H9 (cell line): Measurements from ENCODE around the gene RALGPS2. TPM values are rescaled to one million over a fixed set of nuclear protein-coding genes. Genes with fewer than 3 reads are reported as not detected.

Experiments used
- DNase-seq: peaks from one replicate; pipeline ENCODE4 v3.0.0-alpha.2; 2017
- H2AFZ ChIP-seq: one replicate; pipeline ENCODE4 v1.6.1; 2013; ENCODE audit warnings: mild to moderate bottlenecking, low read length, control low read depth, moderate library complexity
- H2AK5ac ChIP-seq: 2 replicates; pipeline ENCODE4 v1.6.1; 2013; ENCODE audit warnings: low read length, control low read depth, mixed read lengths; ENCODE audit not compliant: insufficient read length
- H2BK120ac ChIP-seq: one replicate; pipeline ENCODE4 v1.6.1; 2013; ENCODE audit warnings: low read depth, mild to moderate bottlenecking, low read length, control low read depth, inconsistent platforms; ENCODE audit not compliant: poor library complexity, severe bottlenecking
- H2BK12ac ChIP-seq: 2 replicates; pipeline ENCODE4 v1.6.1; 2013; ENCODE audit warnings: low read length, control low read depth, mixed read lengths, low read depth; ENCODE audit not compliant: insufficient read length
- H2BK15ac ChIP-seq: 2 replicates; pipeline ENCODE4 v1.6.1; 2013; ENCODE audit warnings: low read depth, low read length, control low read depth
- H2BK20ac ChIP-seq: one replicate; pipeline ENCODE4 v1.6.1; 2013; ENCODE audit warnings: low read depth, mild to moderate bottlenecking, low read length, control low read depth, inconsistent platforms; ENCODE audit not compliant: poor library complexity, severe bottlenecking
- H2BK5ac ChIP-seq: 2 replicates; pipeline ENCODE4 v1.6.1; 2013; ENCODE audit warnings: low read length, control low read depth, mixed read lengths; ENCODE audit not compliant: insufficient read length
- H3K14ac ChIP-seq: 2 replicates; pipeline ENCODE4 v1.6.1; 2013; ENCODE audit warnings: low read length, control low read depth; ENCODE audit not compliant: insufficient read depth
- H3K18ac ChIP-seq: 2 replicates; pipeline ENCODE4 v1.6.1; 2013; ENCODE audit warnings: low read depth, mild to moderate bottlenecking, mixed read lengths, low read length, control low read depth; ENCODE audit not compliant: insufficient read length
- H3K23ac ChIP-seq: 2 replicates; pipeline ENCODE4 v1.6.1; 2013; ENCODE audit warnings: low read length, control low read depth, mixed read lengths, low read depth; ENCODE audit not compliant: insufficient read length
- H3K23me2 ChIP-seq: 2 replicates; pipeline ENCODE4 v1.6.1; 2013; ENCODE audit warnings: low read depth, mild to moderate bottlenecking, mixed read lengths, low read length, control low read depth; ENCODE audit not compliant: insufficient read length, poor library complexity, severe bottlenecking
- H3K27ac ChIP-seq: 2 replicates; pipeline ENCODE4 v1.5.1; 2013; ENCODE audit warnings: low read length, control low read depth, mixed read lengths, low read depth; ENCODE audit not compliant: insufficient read length
- H3K27me3 ChIP-seq: 2 replicates; pipeline ENCODE4 v1.6.1; 2013; ENCODE audit warnings: low read length, control low read depth, inconsistent platforms; ENCODE audit not compliant: insufficient read depth
- H3K4ac ChIP-seq: 2 replicates; pipeline ENCODE4 v1.6.1; 2013; ENCODE audit warnings: low read depth, mild to moderate bottlenecking, control low read depth, inconsistent platforms, low read length, moderate library complexity
- H3K4me1 ChIP-seq: 2 replicates; pipeline ENCODE4 v1.6.1; 2013; ENCODE audit warnings: low read length, control low read depth, inconsistent platforms; ENCODE audit not compliant: insufficient read depth
- H3K4me2 ChIP-seq: 2 replicates; pipeline ENCODE4 v1.6.1; 2013; ENCODE audit warnings: low read length, control low read depth, mixed read lengths; ENCODE audit not compliant: insufficient read length, insufficient read depth
- H3K56ac ChIP-seq: 2 replicates; pipeline ENCODE4 v1.6.1; 2013; ENCODE audit warnings: low read depth, mild to moderate bottlenecking, mixed read lengths, low read length, control low read depth; ENCODE audit not compliant: insufficient read length
- H3K79me1 ChIP-seq: 2 replicates; pipeline ENCODE4 v1.6.1; 2013; ENCODE audit warnings: low read depth, mild to moderate bottlenecking, moderate library complexity, low read length, control low read depth, inconsistent platforms; ENCODE audit not compliant: insufficient read depth, poor library complexity, severe bottlenecking
- H3K79me2 ChIP-seq: 2 replicates; pipeline ENCODE4 v1.6.1; 2013; ENCODE audit warnings: low read length, control low read depth, inconsistent platforms; ENCODE audit not compliant: insufficient read depth
- H3K9ac ChIP-seq: 2 replicates; pipeline ENCODE4 v1.6.1; 2013; ENCODE audit warnings: low read length, control low read depth, mixed read lengths; ENCODE audit not compliant: insufficient read length; ENCODE audit errors: extremely low read depth
- H3K9me3 ChIP-seq: one replicate; pipeline ENCODE4 v1.6.1; 2013; ENCODE audit warnings: low read depth, low read length, inconsistent platforms; ENCODE audit not compliant: control insufficient read depth
- H3T11ph ChIP-seq: one replicate; pipeline ENCODE4 v1.6.1; 2013; ENCODE audit warnings: mild to moderate bottlenecking, low read length, control low read depth, inconsistent platforms
- H4K20me1 ChIP-seq: one replicate; pipeline ENCODE4 v1.6.1; 2013; ENCODE audit not compliant: control insufficient read depth, insufficient read length, insufficient read depth
- H4K5ac ChIP-seq: 2 replicates; pipeline ENCODE4 v1.6.1; 2013; ENCODE audit warnings: low read depth, mild to moderate bottlenecking, mixed read lengths, low read length, control low read depth; ENCODE audit not compliant: insufficient read length
- H4K8ac ChIP-seq: replicated peaks from 2 replicates; pipeline ENCODE4 v1.6.1; 2013; ENCODE audit warnings: low read length, control low read depth, mixed read lengths, low read depth; ENCODE audit not compliant: insufficient read length
- H4K91ac ChIP-seq: 2 replicates; pipeline ENCODE4 v1.6.1; 2013; ENCODE audit warnings: low read depth, mild to moderate bottlenecking, moderate library complexity, mixed read lengths, low read length, control low read depth; ENCODE audit not compliant: insufficient read length
- H3K27ac Mint-ChIP-seq, 3 experiments: 2 replicates in 2 of 3; 3 replicates in 1 of 3; pipeline ENCODE4 v1.8.0; 2020 to 2021; ENCODE audit warnings: mixed read lengths in 3 of 3, mild to moderate bottlenecking in 1 of 3, moderate library complexity in 1 of 3
- H3K27me3 Mint-ChIP-seq: 2 replicates; pipeline ENCODE4 v1.8.0; 2021; ENCODE audit warnings: low read depth, mild to moderate bottlenecking, moderate library complexity, mixed read lengths
- H3K36me3 Mint-ChIP-seq, 3 experiments: 2 replicates in 2 of 3; 3 replicates in 1 of 3; pipeline ENCODE4 v1.8.0; 2020 to 2021; ENCODE audit warnings: low read depth in 3 of 3, mixed read lengths in 3 of 3; ENCODE audit not compliant: insufficient read depth in 1 of 3
- H3K4me1 Mint-ChIP-seq, 2 experiments: 2 replicates each; pipeline ENCODE4 v1.8.0; 2020; ENCODE audit warnings: mixed read lengths in 2 of 2
- H3K4me3 Mint-ChIP-seq, 2 experiments: 2 replicates in 1 of 2; 3 replicates in 1 of 2; pipeline ENCODE4 v1.8.0; 2020 to 2021; ENCODE audit warnings: mild to moderate bottlenecking in 2 of 2, mixed read lengths in 2 of 2, moderate library complexity in 1 of 2
- H3K9me3 Mint-ChIP-seq, 2 experiments: 2 replicates in 1 of 2; 3 replicates in 1 of 2; pipeline ENCODE4 v1.8.0; 2020; ENCODE audit warnings: mild to moderate bottlenecking in 2 of 2, mixed read lengths in 2 of 2, moderate library complexity in 1 of 2
- WGBS: extraction: QIAGEN DNeasy Blood & Tissue Kit; methylation state at CpG from one replicate; pipeline ENCODE4 v1.1.7; 2013; ENCODE audit warnings: missing lambda C conversion rate, low lambda C conversion rate, mixed read lengths; ENCODE audit not compliant: insufficient read length; ENCODE audit errors: extremely low coverage; 5-methylcytosine and 5-hydroxymethylcytosine counted together
- total RNA-seq: library from RNA; stranded (reverse); gene quantifications from 2 replicates; pipeline ENCODE4 v1.2.1, GENCODE V29; 2021
- TF ChIP-seq, protein P1 (sequence below): fragments of 200-600 bp; sonication (generic); conservative IDR thresholded peaks from 3 replicates; pipeline ENCODE4 v1.8.0; 2021; ENCODE audit warnings: antibody characterized with exemption, mild to moderate bottlenecking

The RALGPS2 gene
- total RNA-seq, 1 experiment from 2014 or later: 32.6 TPM

DNA sequence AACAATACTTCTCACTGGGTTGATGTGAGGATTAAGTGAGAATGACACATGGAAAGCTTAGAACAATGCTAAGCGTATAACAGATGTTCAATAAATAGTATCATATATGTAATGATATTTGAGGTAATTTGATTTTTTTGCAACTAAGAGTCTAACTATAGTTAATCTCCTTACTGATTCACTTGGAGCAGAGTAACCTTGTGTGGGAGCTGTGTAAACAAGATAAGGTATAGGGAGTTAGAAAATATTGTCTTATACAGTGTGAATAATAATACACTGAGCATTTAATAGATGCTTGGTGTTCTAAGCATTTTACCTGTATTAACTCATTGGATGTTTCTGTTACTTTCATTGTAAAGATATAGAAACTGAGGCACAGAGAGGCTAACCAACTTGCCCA is 15.9 kb downstream of the RALGPS2 start:
- H2BK120ac ChIP-seq: no peak overlapping the region
- H3K9ac ChIP-seq: no peak overlapping the region
- WGBS: no CpG with 5 or more reads among the region's 1 CpG
- Mint-ChIP-seq H3K9me3 (no peaks in the 10 kb centered on the region), H3K4me1 (no peaks in the 10 kb centered on the region), H3K27ac (no peak overlapping the region), H3K27me3 (no peaks in the 10 kb centered on the region), H3K36me3 (peaks cover 17 to 59% (median 49%) of the 10 kb centered on the region in 3 experiments; a peak in 6 of 7 replicates), H3K4me3 (no peak overlapping the region)
- no peaks in the 10 kb centered on the region for H3K23me2 ChIP-seq
- TF ChIP-seq, protein P1, sequence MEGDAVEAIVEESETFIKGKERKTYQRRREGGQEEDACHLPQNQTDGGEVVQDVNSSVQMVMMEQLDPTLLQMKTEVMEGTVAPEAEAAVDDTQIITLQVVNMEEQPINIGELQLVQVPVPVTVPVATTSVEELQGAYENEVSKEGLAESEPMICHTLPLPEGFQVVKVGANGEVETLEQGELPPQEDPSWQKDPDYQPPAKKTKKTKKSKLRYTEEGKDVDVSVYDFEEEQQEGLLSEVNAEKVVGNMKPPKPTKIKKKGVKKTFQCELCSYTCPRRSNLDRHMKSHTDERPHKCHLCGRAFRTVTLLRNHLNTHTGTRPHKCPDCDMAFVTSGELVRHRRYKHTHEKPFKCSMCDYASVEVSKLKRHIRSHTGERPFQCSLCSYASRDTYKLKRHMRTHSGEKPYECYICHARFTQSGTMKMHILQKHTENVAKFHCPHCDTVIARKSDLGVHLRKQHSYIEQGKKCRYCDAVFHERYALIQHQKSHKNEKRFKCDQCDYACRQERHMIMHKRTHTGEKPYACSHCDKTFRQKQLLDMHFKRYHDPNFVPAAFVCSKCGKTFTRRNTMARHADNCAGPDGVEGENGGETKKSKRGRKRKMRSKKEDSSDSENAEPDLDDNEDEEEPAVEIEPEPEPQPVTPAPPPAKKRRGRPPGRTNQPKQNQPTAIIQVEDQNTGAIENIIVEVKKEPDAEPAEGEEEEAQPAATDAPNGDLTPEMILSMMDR: no peak
- no peaks in the 10 kb centered on the region for H4K20me1 ChIP-seq
- H3K23ac ChIP-seq: no peak overlapping the region
- H3K27ac ChIP-seq: no peak overlapping the region
- no peak overlapping the region for H4K91ac ChIP-seq
- no peak overlapping the region for H3K56ac ChIP-seq
- no peak overlapping the region for H2BK20ac ChIP-seq
- no peaks in the 10 kb centered on the region for H3K9me3 ChIP-seq
- no peak for DNase-seq
- H4K8ac ChIP-seq: no peak overlapping the region
- H2AFZ ChIP-seq: no peak overlapping the region
- no peak overlapping the region for H2BK5ac ChIP-seq
- H4K5ac ChIP-seq: no peak overlapping the region
- no peak overlapping the region for H3K18ac ChIP-seq
- H3K79me1 ChIP-seq: no peaks in the 10 kb centered on the region
- no peak overlapping the region for H3T11ph ChIP-seq
- H2AK5ac ChIP-seq: no peak overlapping the region
- no peaks in the 10 kb centered on the region for H3K27me3 ChIP-seq
- H3K4me1 ChIP-seq: no peaks in the 10 kb centered on the region
- H3K14ac ChIP-seq: no peak overlapping the region
- no peak overlapping the region for H2BK15ac ChIP-seq
- no peak overlapping the region for H3K4ac ChIP-seq
- no peak overlapping the region for H3K4me2 ChIP-seq
- no peak overlapping the region for H2BK12ac ChIP-seq
- no peaks in the 10 kb centered on the region for H3K79me2 ChIP-seq
